H9 (cell line): ENCODE data around the gene IQCE. TPM values are rescaled to one million over a fixed set of nuclear protein-coding genes. Genes with fewer than 3 reads are reported as not detected.

Experiments
- DNase-seq: peaks from one replicate; pipeline ENCODE4 v3.0.0-alpha.2; 2017
- H2AFZ ChIP-seq: one replicate; pipeline ENCODE4 v1.6.1; 2013; ENCODE audit warnings: mild to moderate bottlenecking, low read length, control low read depth, moderate library complexity
- H2AK5ac ChIP-seq: 2 replicates; pipeline ENCODE4 v1.6.1; 2013; ENCODE audit warnings: low read length, control low read depth, mixed read lengths; ENCODE audit not compliant: insufficient read length
- H2BK120ac ChIP-seq: one replicate; pipeline ENCODE4 v1.6.1; 2013; ENCODE audit warnings: low read depth, mild to moderate bottlenecking, low read length, control low read depth, inconsistent platforms; ENCODE audit not compliant: poor library complexity, severe bottlenecking
- H2BK12ac ChIP-seq: 2 replicates; pipeline ENCODE4 v1.6.1; 2013; ENCODE audit warnings: low read length, control low read depth, mixed read lengths, low read depth; ENCODE audit not compliant: insufficient read length
- H2BK15ac ChIP-seq: 2 replicates; pipeline ENCODE4 v1.6.1; 2013; ENCODE audit warnings: low read depth, low read length, control low read depth
- H2BK20ac ChIP-seq: one replicate; pipeline ENCODE4 v1.6.1; 2013; ENCODE audit warnings: low read depth, mild to moderate bottlenecking, low read length, control low read depth, inconsistent platforms; ENCODE audit not compliant: poor library complexity, severe bottlenecking
- H2BK5ac ChIP-seq: 2 replicates; pipeline ENCODE4 v1.6.1; 2013; ENCODE audit warnings: low read length, control low read depth, mixed read lengths; ENCODE audit not compliant: insufficient read length
- H3K14ac ChIP-seq: 2 replicates; pipeline ENCODE4 v1.6.1; 2013; ENCODE audit warnings: low read length, control low read depth; ENCODE audit not compliant: insufficient read depth
- H3K18ac ChIP-seq: 2 replicates; pipeline ENCODE4 v1.6.1; 2013; ENCODE audit warnings: low read depth, mild to moderate bottlenecking, mixed read lengths, low read length, control low read depth; ENCODE audit not compliant: insufficient read length
- H3K23ac ChIP-seq: 2 replicates; pipeline ENCODE4 v1.6.1; 2013; ENCODE audit warnings: low read length, control low read depth, mixed read lengths, low read depth; ENCODE audit not compliant: insufficient read length
- H3K23me2 ChIP-seq: 2 replicates; pipeline ENCODE4 v1.6.1; 2013; ENCODE audit warnings: low read depth, mild to moderate bottlenecking, mixed read lengths, low read length, control low read depth; ENCODE audit not compliant: insufficient read length, poor library complexity, severe bottlenecking
- H3K27ac ChIP-seq: 2 replicates; pipeline ENCODE4 v1.5.1; 2013; ENCODE audit warnings: low read length, control low read depth, mixed read lengths, low read depth; ENCODE audit not compliant: insufficient read length
- H3K27me3 ChIP-seq: 2 replicates; pipeline ENCODE4 v1.6.1; 2013; ENCODE audit warnings: low read length, control low read depth, inconsistent platforms; ENCODE audit not compliant: insufficient read depth
- H3K4ac ChIP-seq: 2 replicates; pipeline ENCODE4 v1.6.1; 2013; ENCODE audit warnings: low read depth, mild to moderate bottlenecking, control low read depth, inconsistent platforms, low read length, moderate library complexity
- H3K4me1 ChIP-seq: 2 replicates; pipeline ENCODE4 v1.6.1; 2013; ENCODE audit warnings: low read length, control low read depth, inconsistent platforms; ENCODE audit not compliant: insufficient read depth
- H3K4me2 ChIP-seq: 2 replicates; pipeline ENCODE4 v1.6.1; 2013; ENCODE audit warnings: low read length, control low read depth, mixed read lengths; ENCODE audit not compliant: insufficient read length, insufficient read depth
- H3K56ac ChIP-seq: 2 replicates; pipeline ENCODE4 v1.6.1; 2013; ENCODE audit warnings: low read depth, mild to moderate bottlenecking, mixed read lengths, low read length, control low read depth; ENCODE audit not compliant: insufficient read length
- H3K79me1 ChIP-seq: 2 replicates; pipeline ENCODE4 v1.6.1; 2013; ENCODE audit warnings: low read depth, mild to moderate bottlenecking, moderate library complexity, low read length, control low read depth, inconsistent platforms; ENCODE audit not compliant: insufficient read depth, poor library complexity, severe bottlenecking
- H3K79me2 ChIP-seq: 2 replicates; pipeline ENCODE4 v1.6.1; 2013; ENCODE audit warnings: low read length, control low read depth, inconsistent platforms; ENCODE audit not compliant: insufficient read depth
- H3K9ac ChIP-seq: 2 replicates; pipeline ENCODE4 v1.6.1; 2013; ENCODE audit warnings: low read length, control low read depth, mixed read lengths; ENCODE audit not compliant: insufficient read length; ENCODE audit errors: extremely low read depth
- H3K9me3 ChIP-seq: one replicate; pipeline ENCODE4 v1.6.1; 2013; ENCODE audit warnings: low read depth, low read length, inconsistent platforms; ENCODE audit not compliant: control insufficient read depth
- H3T11ph ChIP-seq: one replicate; pipeline ENCODE4 v1.6.1; 2013; ENCODE audit warnings: mild to moderate bottlenecking, low read length, control low read depth, inconsistent platforms
- H4K20me1 ChIP-seq: one replicate; pipeline ENCODE4 v1.6.1; 2013; ENCODE audit not compliant: control insufficient read depth, insufficient read length, insufficient read depth
- H4K5ac ChIP-seq: 2 replicates; pipeline ENCODE4 v1.6.1; 2013; ENCODE audit warnings: low read depth, mild to moderate bottlenecking, mixed read lengths, low read length, control low read depth; ENCODE audit not compliant: insufficient read length
- H4K8ac ChIP-seq: replicated peaks from 2 replicates; pipeline ENCODE4 v1.6.1; 2013; ENCODE audit warnings: low read length, control low read depth, mixed read lengths, low read depth; ENCODE audit not compliant: insufficient read length
- H4K91ac ChIP-seq: 2 replicates; pipeline ENCODE4 v1.6.1; 2013; ENCODE audit warnings: low read depth, mild to moderate bottlenecking, moderate library complexity, mixed read lengths, low read length, control low read depth; ENCODE audit not compliant: insufficient read length
- H3K27ac Mint-ChIP-seq, 3 experiments: 2 replicates in 2 of 3; 3 replicates in 1 of 3; pipeline ENCODE4 v1.8.0; 2020 to 2021; ENCODE audit warnings: mixed read lengths in 3 of 3, mild to moderate bottlenecking in 1 of 3, moderate library complexity in 1 of 3
- H3K27me3 Mint-ChIP-seq: 2 replicates; pipeline ENCODE4 v1.8.0; 2021; ENCODE audit warnings: low read depth, mild to moderate bottlenecking, moderate library complexity, mixed read lengths
- H3K36me3 Mint-ChIP-seq, 3 experiments: 2 replicates in 2 of 3; 3 replicates in 1 of 3; pipeline ENCODE4 v1.8.0; 2020 to 2021; ENCODE audit warnings: low read depth in 3 of 3, mixed read lengths in 3 of 3; ENCODE audit not compliant: insufficient read depth in 1 of 3
- H3K4me1 Mint-ChIP-seq, 2 experiments: 2 replicates each; pipeline ENCODE4 v1.8.0; 2020; ENCODE audit warnings: mixed read lengths in 2 of 2
- H3K4me3 Mint-ChIP-seq, 2 experiments: 2 replicates in 1 of 2; 3 replicates in 1 of 2; pipeline ENCODE4 v1.8.0; 2020 to 2021; ENCODE audit warnings: mild to moderate bottlenecking in 2 of 2, mixed read lengths in 2 of 2, moderate library complexity in 1 of 2
- H3K9me3 Mint-ChIP-seq, 2 experiments: 2 replicates in 1 of 2; 3 replicates in 1 of 2; pipeline ENCODE4 v1.8.0; 2020; ENCODE audit warnings: mild to moderate bottlenecking in 2 of 2, mixed read lengths in 2 of 2, moderate library complexity in 1 of 2
- CTCF ChIP-seq: fragments of 200-600 bp; sonication (generic); conservative IDR thresholded peaks from 3 replicates; pipeline ENCODE4 v1.8.0; 2021; ENCODE audit warnings: antibody characterized with exemption, mild to moderate bottlenecking
- WGBS: extraction: QIAGEN DNeasy Blood & Tissue Kit; methylation state at CpG from one replicate; pipeline ENCODE4 v1.1.7; 2013; ENCODE audit warnings: missing lambda C conversion rate, low lambda C conversion rate, mixed read lengths; ENCODE audit not compliant: insufficient read length; ENCODE audit errors: extremely low coverage; 5-methylcytosine and 5-hydroxymethylcytosine counted together
- total RNA-seq: library from RNA; stranded (reverse); gene quantifications from 2 replicates; pipeline ENCODE4 v1.2.1, GENCODE V29; 2021

Gene IQCE
- total RNA-seq, 1 experiment from 2014 or later = 7.0 TPM

DNA sequence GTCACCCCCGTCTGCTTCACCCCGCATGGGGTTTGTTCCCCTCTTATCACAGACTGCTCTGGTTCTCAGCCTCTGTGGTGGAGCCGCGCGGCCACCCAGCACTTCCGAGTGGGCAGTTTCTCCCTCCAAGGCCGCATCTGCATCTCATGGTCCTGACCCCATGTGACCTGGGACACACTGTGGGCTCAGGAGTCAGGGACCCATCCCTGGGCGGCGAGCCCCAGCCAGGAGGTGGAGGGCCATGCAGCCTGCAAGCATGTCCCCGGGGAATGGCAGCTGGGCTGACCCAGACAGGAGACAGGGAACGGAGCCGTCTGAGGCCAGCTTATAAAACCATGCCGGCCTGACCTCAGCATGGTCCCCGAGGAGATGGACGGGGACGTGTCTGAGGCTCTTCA is 47.8 kb downstream of the IQCE start:
- Histone ChIP-seq H3K18ac (no peak overlapping the region), H3T11ph (no peak overlapping the region), H3K23me2 (no peaks in the 10 kb centered on the region), H4K8ac (no peak overlapping the region), H2BK15ac (no peak overlapping the region), H2AFZ (no peak overlapping the region), H3K56ac (no peak overlapping the region), H3K9ac (no peak overlapping the region), H3K9me3 (no peaks in the 10 kb centered on the region), H3K27me3 (no peaks in the 10 kb centered on the region), H2AK5ac (no peak overlapping the region), H3K79me1 (no peaks in the 10 kb centered on the region), H3K79me2 (no peaks in the 10 kb centered on the region), H4K5ac (no peak overlapping the region), H3K23ac (no peak overlapping the region), H2BK20ac (no peak overlapping the region), H4K20me1 (peaks cover 2% of the 10 kb centered on the region), H2BK12ac (no peak overlapping the region), H4K91ac (no peak overlapping the region), H3K4me1 (no peaks in the 10 kb centered on the region), H2BK120ac (no peak overlapping the region), H3K4me2 (no peak overlapping the region), H3K4ac (no peak overlapping the region), H2BK5ac (no peak overlapping the region), H3K27ac (no peak overlapping the region), H3K14ac (no peak overlapping the region)
- Mint-ChIP-seq H3K27me3 (peaks cover 1% of the 10 kb centered on the region; the same call in 1 of the 2 replicates), H3K4me1 (peaks cover 17 to 18% of the 10 kb centered on the region in 2 experiments), H3K9me3 (no peaks in the 10 kb centered on the region), H3K36me3 (no peaks in the 10 kb centered on the region; a peak in 1 of 7 replicates), H3K4me3 (no peak overlapping the region), H3K27ac (no peak overlapping the region)
- WGBS = no CpG with 5 or more reads among the region's 16 CpGs
- no peak for DNase-seq
- TF ChIP-seq CTCF = no peak
